HG03039 (cell line): ENCODE data around the gene CDH1.
"Not testable (repeated sequence)": the region's sequence is repeated elsewhere in the genome, so short reads cannot be mapped to it uniquely, and the experiment has no call there.

ENCODE experiments used
- ATAC-seq: cut with Tn5 transposase; IDR thresholded peaks from one replicate; pipeline ENCODE4 v1.9.1; 2021; ENCODE audit warnings: mild to moderate bottlenecking, moderate library complexity; ENCODE audit not compliant: unreplicated experiment

The CDH1 gene

DNA sequence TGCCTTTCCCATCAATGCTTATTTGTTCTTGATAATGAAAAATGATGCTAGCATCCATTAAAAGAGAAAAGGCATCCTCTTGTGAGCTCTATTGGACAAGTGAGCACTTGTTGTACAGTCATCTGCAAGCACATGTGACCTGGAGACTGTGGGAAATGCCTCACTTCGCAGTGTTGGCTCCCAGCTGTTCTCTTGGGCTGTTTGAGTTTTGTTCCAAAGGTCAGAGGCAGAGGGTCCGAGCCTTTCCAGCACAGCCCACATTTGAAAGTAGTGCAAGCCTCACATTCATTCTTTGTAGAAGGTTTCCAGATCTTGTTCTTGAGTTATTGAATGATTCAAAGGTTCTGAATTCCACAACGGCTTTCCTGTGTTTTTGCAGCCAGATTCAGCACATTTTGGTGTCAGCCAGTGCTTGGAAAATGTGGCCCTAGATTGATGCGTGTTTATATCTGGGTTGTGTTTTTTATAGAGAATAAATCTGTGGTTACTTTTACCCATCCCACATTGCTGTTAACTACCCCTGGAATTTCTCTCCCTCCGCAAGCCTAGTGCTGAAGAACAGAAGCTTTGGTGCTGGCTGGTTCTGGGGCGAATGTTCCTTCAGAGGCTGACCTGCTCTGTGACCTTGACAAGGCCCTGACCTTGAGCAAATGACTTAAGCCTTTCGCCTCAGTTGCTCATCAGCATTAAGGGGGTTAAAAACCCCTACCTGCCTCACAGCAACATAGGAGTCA, 49.8 kb downstream of the CDH1 start:
- no peak for ATAC-seq

DNA sequence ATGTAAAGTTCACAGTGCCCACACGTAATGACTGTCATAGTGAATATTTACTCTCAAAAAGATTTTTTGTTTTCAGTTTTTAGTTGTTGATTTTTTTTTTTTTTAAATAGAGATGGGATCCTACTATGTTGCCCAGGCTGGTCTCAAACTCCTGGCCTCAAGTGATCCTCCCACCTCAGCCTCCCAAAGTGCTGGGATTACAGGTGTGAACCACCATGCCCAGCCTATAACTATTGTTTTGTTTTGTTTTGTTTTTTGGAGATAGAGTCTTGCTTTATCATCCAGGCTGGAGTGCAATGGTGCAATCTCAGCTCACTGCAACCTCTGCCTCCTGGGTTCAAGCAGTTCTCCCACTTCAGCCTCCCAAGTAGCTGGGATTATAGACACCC, 50.3 kb downstream of the CDH1 start:
- not testable (repeated sequence) for ATAC-seq

DNA sequence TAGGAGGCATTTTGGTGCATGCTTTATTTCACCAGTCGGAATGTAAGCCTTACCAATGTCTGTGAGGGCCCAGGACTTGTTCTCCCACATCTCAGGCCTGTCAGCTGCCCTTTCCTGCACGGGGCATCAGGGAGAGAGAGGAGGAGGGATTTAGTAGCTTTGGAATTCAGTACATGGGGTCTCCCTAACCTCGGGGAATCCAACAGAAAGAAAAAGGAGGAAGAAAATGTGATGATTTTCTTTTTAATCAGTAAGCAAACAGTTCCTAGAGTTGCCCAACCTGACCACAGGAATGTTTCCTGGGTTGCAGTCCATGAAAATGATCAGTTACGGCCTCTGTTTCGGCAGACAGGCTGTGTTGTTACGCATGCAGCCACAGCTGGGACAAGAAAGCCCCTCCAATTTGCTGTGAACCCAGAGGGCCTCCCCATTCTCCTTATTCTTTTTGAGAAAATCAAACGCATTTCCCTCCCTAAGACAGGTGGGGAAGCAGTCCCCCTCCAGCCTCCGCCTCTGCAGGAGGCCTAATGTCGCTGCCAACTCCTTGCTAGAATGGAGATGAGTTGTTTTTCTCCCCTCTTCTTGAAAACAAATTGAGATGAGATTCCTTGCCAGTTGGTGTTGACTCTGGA, 53.2 kb downstream of the CDH1 start:
- ATAC-seq = no peak

DNA sequence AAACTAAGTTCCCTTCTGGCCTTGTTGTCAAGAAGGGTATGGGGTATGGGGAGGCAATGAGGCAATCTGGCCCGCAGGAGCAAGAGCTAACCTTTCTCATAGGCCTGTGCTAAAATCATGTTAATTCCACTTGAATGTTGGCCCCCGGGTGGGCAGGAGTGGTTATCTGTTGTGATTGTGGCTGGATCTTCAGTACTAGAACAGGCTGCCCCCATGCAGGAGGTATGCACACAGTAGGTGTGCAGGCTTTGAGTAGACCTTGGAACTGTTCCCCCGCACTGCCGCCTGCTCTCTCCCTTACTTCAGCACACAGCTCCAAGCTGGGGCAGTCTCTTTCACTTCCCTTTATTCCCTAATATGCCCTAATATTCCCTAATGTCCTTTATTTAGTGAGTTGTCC, 53.9 kb downstream of the CDH1 start:
- no peak for ATAC-seq

DNA sequence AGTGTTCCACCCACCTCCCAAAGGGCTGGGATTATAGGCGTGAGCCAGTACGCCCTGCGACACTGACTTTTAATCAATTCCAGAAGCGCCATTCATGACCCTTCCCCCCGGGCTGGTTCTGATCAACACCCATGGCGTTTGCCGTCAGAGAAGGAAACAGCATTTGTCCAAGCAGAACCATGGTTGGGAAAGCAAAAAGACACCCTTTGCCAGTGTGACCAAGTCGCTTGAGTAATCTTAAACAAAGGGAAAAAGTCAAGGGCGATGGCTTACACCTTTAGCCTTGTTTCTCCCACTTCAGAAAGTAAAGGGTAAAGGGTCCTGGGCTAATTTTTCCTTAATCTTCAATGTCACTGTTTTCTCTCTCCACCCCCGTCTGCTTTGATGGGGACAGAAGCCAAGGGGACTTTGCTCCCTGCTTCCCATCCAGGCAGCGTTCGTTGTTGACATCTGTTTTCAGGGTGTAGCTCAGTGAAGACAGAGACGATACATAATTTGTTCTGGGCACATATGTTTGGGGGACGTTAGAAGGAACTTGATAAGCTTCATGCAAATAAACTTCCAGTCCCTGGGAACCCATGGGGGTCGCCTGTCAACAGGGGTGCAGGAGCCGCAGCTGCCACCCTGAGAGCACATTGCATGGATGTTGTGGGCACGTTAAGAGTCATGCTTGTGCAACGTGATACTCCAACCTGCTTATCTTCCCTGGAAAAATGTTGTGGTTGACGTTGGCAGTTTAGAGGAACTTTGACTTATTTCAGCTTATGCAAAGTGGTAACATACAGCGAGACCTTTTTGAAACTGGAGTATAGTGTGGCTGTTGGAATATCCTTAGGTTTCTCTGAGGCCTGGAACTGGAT, 55.6 kb downstream of the CDH1 start:
- ATAC-seq = no peak

DNA sequence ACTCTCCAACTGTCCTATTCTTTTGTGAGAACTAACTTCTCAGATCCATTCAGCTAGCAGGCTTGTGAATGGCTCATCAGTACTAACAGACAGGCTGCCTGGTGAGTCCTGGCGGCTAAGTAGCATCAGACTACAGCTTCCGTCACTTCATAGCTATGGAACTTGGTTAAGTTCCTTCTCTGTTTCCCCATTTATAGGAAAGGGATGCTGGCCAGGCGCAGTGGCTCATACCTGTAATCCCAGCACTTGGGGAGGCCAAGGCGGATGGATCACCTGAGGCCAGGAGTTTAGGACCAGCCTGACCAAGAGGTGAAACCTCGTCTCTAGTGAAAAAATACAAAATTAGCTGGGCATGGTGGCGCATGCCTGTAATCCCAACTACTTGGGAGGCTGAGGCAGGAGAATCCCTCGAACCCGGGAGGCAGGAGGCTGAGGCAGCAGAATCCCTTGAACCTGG, 56.3 kb downstream of the CDH1 start:
- ATAC-seq = no peak

DNA sequence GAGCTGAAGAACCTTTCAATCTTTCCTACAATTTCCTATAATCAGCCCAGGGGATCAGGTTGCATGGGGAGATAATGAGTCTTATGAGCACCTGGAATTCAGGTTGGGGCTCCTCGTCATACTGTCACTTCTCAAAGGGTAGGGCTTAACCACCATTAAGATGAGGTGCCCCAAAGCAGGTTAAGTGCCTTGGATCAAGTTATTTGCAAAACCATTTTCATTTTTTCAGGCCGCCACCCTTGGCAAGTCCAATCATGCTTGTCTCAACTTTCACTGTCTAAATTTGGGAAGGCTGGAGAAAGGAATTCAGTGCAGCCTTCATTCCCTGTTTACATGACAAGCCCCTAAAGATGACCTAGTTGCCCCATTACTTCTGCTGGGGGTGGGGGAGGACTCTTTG, 61.3 kb downstream of the CDH1 start:
- no peak for ATAC-seq

DNA sequence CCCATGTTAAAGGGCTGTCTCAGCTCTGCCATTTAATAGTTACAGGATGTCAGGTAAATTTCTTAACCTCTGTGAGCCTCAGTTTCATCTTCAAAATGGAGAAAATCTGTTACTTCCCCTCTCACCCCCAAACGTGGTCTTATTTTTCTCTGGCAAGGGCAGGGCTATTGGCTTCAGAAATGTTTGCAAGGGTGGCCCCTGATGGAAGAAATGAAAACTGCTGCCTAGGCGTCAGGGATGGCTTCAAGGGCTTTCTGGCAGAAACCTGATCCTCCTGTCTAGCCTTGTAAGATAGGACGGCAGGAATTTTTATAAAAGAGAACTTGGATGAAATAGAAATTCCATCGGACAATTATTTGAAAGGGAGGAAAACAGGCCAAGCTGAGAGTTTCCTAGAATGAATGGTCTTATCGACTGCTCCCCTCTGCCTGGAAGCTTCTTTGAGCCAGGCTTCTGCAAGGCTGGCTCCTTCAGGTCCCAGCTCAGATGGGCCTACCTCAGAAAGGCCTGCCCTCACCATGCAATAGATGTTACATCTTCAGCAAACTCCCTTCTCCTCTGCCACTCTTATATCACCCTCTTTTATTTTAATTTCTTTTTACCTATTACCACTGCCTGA, 63.3 kb downstream of the CDH1 start:
- no peak for ATAC-seq

DNA sequence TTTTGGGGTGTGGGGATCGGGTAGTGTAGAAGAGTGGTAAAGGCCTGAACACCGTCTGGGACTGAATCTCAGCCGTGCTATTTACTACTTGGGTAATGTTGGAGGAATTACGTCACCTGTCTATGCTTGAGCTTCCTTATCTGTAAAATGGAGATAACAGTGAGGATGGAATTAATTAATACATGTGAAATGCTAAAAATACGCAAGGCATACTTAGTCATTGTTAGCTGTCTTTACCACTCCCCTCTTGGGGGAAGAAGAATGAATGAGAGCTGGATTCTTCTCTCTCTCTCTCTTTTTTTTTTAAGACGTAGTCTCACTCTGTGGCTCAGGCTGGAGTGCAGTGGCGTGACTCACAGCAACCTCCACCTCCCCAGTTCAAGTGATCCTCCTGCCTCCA, 65.1 kb downstream of the CDH1 start:
- no peak for ATAC-seq

DNA sequence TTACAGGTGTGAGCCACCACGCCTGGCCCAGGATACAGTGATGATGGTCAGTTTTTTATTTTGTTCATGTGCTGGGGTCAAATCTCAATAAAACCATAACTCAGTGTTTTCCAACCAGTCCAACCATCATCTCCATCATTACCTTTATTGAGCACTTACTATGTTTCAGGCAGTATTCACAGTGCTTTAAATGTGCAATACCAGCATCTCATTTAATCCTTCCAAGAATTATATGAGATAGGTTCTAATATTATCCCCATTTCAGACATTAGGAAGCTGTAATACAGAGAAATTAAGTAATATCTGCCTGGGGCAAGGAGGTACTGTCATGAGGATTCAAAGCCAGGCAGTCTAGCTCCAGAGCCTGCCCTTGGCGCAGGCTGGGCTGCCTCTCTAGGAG, 69.3 kb downstream of the CDH1 start:
- no peak for ATAC-seq

DNA sequence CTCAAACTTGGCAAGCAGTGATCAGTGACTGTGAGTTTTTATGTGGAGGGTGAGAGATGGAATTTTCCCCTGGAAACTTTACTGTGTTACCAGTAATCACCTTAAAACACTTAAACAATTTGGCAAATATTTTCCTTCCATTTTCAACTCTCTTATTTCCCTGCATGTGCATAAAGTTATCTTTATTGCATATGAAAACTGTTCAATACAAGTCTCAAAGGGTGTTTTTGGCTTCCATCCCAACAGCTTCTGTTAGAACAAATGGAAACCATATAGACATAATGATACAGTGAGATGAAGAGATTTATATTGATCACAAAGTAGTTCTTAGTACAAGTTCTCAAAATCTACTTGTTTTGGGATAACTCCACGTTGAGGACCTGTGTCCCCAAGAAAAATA, 69.9 kb downstream of the CDH1 start:
- no peak for ATAC-seq

DNA sequence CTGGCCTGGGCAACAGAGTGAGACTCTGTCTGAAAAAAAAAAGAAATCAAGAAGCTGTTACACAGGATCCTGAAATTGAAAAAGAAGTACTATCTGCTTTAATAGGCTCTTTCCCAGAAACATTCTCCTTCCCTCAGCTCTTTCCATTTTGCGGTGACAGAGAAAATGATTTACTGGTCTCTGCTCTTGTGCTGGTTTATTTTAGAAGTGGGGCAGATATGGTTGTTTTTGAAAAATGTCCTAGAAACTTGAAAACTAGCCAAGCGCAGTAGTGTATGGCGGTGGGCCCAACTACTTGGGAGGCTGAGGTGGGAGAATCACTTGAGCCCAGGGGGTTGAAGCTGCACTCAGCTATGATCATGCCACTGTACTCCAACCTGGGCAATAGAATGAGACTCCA, 77.4 kb downstream of the CDH1 start:
- ATAC-seq = no peak

DNA sequence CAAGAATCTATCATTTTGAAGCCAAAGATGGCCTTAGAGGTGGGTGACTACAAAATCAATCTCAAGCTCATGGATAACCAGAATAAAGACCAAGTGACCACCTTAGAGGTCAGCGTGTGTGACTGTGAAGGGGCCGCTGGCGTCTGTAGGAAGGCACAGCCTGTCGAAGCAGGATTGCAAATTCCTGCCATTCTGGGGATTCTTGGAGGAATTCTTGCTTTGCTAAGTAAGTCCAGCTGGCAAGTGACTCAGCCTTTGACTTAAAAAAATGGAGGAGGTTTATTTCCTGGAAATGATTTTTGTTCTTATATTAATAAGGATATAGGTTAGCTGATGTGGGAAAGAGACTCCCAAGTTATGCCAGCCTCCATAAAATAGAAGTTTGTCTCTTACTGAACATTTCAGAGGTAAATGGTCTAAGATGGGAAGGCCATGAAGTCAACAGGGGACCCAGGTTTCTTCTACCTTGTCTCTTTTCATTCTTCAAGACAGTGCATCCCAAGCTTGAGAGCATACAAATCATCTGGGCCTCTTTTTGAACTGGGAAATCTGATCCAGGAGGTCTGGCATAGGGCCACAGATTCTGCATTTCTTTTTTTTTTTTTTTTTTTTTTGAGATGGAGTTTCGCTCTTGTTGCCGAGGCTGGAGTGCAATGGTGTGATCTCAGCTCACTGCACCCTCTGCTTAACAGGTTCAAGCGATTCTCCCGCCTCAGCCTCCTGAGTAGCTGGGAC, 86.5 kb downstream of the CDH1 start:
- no peak for ATAC-seq

DNA sequence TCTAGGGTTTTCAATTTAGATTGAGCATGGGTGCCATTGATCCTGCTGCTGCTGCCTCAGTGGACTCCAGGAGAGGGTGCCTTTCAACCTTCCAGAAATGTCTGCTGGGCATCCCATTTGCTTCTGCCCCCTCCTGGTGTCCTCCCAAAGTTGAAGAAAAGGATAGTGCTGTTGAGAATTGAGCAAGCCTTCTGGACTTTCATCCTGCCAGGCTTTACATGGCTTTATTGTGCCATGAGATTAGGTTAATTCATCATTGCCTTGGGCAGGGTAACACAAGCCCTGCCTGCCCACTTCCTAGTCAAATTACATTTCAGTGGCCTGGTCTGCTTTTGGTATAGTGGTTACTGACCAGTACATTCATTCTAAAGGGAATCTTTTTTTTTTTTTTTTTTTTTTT, 88.3 kb downstream of the CDH1 start:
- no peak for ATAC-seq

DNA sequence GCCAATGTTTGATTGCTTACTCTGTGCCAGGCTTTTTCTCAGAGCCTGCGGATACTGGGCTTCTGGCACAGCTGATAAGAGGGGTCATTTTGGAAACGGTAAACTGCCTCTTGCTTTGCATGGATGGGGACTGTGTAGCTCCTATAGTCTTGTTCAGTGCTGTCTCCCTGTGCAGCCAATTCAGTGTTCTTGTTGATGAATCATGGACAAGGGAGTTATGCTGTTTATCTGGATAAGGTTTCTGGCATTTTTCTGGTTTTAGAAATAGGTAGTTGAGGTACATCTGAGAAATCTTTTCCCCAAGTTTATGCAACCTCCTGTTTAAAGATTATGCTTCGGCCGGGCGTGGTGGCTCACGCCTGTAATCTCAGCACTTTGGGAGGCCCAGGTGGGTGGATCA, 89.6 kb downstream of the CDH1 start:
- no peak for ATAC-seq

DNA sequence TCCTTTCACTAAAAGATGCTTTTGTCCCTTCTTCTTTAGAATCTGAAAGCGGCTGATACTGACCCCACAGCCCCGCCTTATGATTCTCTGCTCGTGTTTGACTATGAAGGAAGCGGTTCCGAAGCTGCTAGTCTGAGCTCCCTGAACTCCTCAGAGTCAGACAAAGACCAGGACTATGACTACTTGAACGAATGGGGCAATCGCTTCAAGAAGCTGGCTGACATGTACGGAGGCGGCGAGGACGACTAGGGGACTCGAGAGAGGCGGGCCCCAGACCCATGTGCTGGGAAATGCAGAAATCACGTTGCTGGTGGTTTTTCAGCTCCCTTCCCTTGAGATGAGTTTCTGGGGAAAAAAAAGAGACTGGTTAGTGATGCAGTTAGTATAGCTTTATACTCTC, 96.2 kb downstream of the CDH1 start:
- no peak for ATAC-seq

DNA sequence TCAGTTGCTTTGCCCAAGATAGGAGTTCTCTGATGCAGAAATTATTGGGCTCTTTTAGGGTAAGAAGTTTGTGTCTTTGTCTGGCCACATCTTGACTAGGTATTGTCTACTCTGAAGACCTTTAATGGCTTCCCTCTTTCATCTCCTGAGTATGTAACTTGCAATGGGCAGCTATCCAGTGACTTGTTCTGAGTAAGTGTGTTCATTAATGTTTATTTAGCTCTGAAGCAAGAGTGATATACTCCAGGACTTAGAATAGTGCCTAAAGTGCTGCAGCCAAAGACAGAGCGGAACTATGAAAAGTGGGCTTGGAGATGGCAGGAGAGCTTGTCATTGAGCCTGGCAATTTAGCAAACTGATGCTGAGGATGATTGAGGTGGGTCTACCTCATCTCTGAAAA, 97.5 kb downstream of the CDH1 start:
- no peak for ATAC-seq

DNA sequence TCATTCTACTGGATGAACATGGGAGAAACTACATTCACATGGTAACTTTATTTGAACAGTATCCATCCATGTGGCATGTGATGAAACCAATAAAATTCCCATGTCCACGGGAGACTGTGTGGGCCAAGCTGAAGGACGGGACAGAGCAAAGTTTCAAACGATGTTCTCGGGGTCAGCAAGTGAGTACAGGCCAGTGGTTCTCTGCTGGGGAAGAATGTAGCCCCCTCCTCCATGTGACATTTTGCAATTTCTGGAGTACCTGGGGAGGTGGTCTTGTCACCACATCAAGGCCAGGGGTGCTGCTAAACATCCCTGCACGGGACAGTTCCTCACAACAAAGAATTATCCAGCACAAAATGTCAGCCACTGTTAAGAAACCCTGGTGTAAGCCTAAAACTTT, 98.9 kb downstream of the CDH1 start:
- ATAC-seq = no peak

DNA sequence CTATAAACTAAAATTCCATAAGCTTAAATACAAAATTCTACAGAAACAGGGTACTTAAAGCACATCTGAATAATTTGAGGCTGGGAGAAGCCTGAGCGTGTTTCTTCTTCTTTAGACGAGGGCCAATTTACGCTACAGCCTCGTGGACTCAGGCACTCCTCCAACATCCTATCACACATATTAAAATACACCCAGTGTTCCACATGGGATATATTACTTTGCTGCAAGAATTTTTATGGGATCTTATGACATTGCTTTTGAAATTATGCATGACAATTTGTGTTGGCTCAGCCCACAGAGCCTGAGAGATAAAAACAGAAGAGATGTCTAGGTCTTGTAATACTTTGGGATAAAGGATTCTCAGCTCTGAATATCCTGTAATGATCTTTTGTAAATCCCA, 102.7 kb downstream of the CDH1 start:
- ATAC-seq = no peak

DNA sequence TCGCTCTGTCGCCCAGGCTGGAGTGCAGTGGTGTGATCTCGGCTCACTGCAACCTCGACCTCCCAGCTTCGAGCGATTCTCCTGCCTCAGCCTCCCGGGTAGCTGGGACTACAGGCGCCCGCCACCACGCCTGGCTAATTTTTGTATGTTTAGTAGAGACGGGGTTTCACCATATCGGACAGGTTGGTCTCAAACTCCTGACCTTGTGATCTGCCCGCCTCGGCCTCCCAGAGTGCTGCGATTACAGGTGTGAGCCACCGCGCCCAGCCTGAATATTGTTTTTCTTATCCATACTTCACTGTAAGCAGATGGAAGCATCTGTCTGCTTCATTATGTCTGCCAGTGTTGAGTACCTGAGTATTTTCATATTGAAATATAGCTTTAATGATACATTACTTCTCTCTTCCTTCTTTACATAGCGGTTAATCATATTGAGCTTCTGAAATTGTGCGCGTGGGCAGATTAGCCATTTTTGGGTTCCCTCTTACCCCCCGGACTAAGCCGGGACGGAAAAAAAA, 105.9 kb downstream of the CDH1 start:
- ATAC-seq = not testable (repeated sequence)
